PC-3 (cell line): ENCODE measurements around the gene ZFTA. TPM values are rescaled to one million over a fixed set of nuclear protein-coding genes. Genes with fewer than 3 reads are reported as not detected.

ENCODE experiments used
- ATAC-seq: fragments of 200-7000 bp; cut with Tn5 transposase; 2 replicates; pipeline ENCODE4 v1.9.1; 2020; ENCODE audit warnings: mild to moderate bottlenecking, moderate library complexity
- BruUV-seq: library from RNA; stranded (reverse); fragments of 400-500 nt; replicated peaks from 2 replicates; lab custom pipeline; 2021; lab: Mats Ljungman, UMichigan
- CTCF ChIA-PET: fragments of 300-600 bp; sonication (Branson Sonifier 250); formaldehyde crosslinking; loops from one replicate; lab custom pipeline; 2022; ENCODE audit warnings: antibody characterized with exemption; lab: Charles Lee
- POLR2A ChIA-PET: fragments of 300-600 bp; sonication (Branson Sonifier 250); formaldehyde crosslinking; loops from one replicate; lab custom pipeline; 2022; ENCODE audit warnings: antibody characterized with exemption; ENCODE audit not compliant: unreplicated experiment; lab: Charles Lee
- DNase-seq: peaks from one replicate; pipeline ENCODE4 v3.0.0-alpha.2; 2015
- H2AFZ ChIP-seq: fragments of 300-600 bp; sonication (generic); 2 replicates; pipeline ENCODE4 v1.6.0; 2016; ENCODE audit warnings: antibody characterized with exemption, low read length
- H3F3A ChIP-seq: fragments of 300-600 bp; sonication (generic); one replicate; pipeline ENCODE4 v1.6.0; 2017; ENCODE audit warnings: antibody characterized with exemption, low read length, control low read depth, mild to moderate bottlenecking; ENCODE audit not compliant: unreplicated experiment
- H3K27ac ChIP-seq: fragments of 300-600 bp; sonication (generic); 2 replicates; pipeline ENCODE4 v1.5.1; 2016; ENCODE audit warnings: mild to moderate bottlenecking, low read length
- H3K27me3 ChIP-seq: fragments of 300-600 bp; sonication (generic); 2 replicates; pipeline ENCODE4 v1.6.1; 2016; ENCODE audit warnings: low read length, mixed read lengths
- H3K36me3 ChIP-seq: fragments of 300-600 bp; sonication (generic); 2 replicates; pipeline ENCODE4 v1.6.1; 2016; ENCODE audit warnings: low read depth, mixed run types, low read length, mixed read lengths
- H3K4me1 ChIP-seq: fragments of 300-600 bp; sonication (generic); 2 replicates; pipeline ENCODE4 v1.5.1; 2016; ENCODE audit warnings: low read length; ENCODE audit not compliant: insufficient read depth
- H3K4me2 ChIP-seq: fragments of 300-600 bp; sonication (generic); 2 replicates; pipeline ENCODE4 v1.6.0; 2016; ENCODE audit warnings: low read length
- H3K4me3 ChIP-seq: fragments of 300-600 bp; sonication (generic); 2 replicates; pipeline ENCODE4 v1.5.1; 2016; ENCODE audit warnings: mild to moderate bottlenecking, low read length, mixed read lengths
- H3K79me2 ChIP-seq: fragments of 300-600 bp; sonication (generic); 2 replicates; pipeline ENCODE4 v1.6.1; 2017; ENCODE audit warnings: low read length, mixed read lengths
- H3K9ac ChIP-seq: fragments of 300-600 bp; sonication (generic); 2 replicates; pipeline ENCODE4 v1.6.0; 2016; ENCODE audit warnings: mild to moderate bottlenecking, low read length
- H3K9me2 ChIP-seq: fragments of 300-600 bp; sonication (generic); replicated peaks from 2 replicates; pipeline ENCODE4 v1.6.1; 2016; ENCODE audit warnings: mixed run types, low read length, mixed read lengths
- H3K9me3 ChIP-seq: fragments of 300-600 bp; sonication (generic); 2 replicates; pipeline ENCODE4 v1.6.1; 2016; ENCODE audit warnings: low read length, mixed read lengths
- H4K20me1 ChIP-seq: fragments of 300-600 bp; sonication (generic); 2 replicates; pipeline ENCODE4 v1.6.1; 2016; ENCODE audit warnings: low read length, mixed read lengths
- EZH2 ChIP-seq: fragments of 300-600 bp; sonication (generic); IDR thresholded peaks from one replicate; pipeline ENCODE4 v1.6.1; 2017; ENCODE audit warnings: antibody characterized with exemption, mild to moderate bottlenecking, low read length; ENCODE audit not compliant: unreplicated experiment
- EZH2phosphoT487 ChIP-seq: fragments of 300-600 bp; sonication (generic); IDR thresholded peaks from 2 replicates; pipeline ENCODE4 v1.6.1; 2018; ENCODE audit warnings: mild to moderate bottlenecking, antibody characterized with exemption, low read length, borderline replicate concordance
- intact Hi-C: fragments of 100-400 bp; cut with micrococcal nuclease; formaldehyde crosslinking; loops from 2 replicates; pipeline ENCODE4 v1.9.0; 2023
- total RNA-seq: library from RNA; depleted of rRNA; stranded (reverse); fragments of >200 nt; gene quantifications from 2 replicates; pipeline ENCODE4 v1.2.3, GENCODE V29; 2014
- TF ChIP-seq, protein P1 (sequence below): fragments of 300-600 bp; sonication (generic); conservative IDR thresholded peaks from 2 replicates; pipeline ENCODE4 v1.5.1; 2017; ENCODE audit warnings: antibody characterized with exemption, low read depth, mild to moderate bottlenecking, low read length

Gene ZFTA
- total RNA-seq, 1 experiment from 2014 or later, result 15.1 TPM

DNA sequence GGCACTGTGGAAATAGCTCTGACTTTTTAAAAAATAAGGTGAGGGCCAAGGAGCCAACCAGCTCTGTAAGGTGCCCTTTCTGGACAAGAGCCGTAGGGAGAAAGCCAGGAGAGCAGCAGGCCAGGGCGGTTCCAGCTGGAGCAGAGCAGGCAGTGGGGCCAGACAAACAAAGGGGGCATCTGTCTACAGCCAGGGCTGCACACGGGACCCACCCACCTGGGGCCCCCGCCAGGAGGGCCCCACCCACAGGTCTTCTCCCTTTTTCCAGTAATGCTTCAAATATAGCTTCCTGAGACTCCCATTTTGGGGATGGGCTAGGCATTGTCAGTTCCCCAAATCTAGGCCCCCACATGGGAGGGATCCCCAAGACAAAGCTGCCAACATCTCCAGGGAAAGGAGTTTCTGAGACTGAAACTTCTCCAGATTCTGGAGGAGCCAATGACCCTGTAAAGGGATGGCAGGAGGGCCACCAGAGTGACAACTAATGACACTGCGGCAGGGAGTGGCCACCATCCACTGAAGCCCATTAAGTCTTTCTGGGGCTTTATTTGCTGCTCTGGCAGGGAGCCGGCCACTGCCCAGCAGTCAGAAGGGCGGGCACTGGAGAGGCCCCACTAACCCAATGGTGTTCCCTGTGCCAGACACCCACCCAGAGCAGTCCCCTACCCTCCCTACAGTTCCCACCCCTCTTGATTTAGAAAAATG lies 1.9 kb downstream of the ZFTA start:
- TF ChIP-seq EZH2phosphoT487 (no peak), EZH2 (no peak)
- TF ChIP-seq, protein P1, sequence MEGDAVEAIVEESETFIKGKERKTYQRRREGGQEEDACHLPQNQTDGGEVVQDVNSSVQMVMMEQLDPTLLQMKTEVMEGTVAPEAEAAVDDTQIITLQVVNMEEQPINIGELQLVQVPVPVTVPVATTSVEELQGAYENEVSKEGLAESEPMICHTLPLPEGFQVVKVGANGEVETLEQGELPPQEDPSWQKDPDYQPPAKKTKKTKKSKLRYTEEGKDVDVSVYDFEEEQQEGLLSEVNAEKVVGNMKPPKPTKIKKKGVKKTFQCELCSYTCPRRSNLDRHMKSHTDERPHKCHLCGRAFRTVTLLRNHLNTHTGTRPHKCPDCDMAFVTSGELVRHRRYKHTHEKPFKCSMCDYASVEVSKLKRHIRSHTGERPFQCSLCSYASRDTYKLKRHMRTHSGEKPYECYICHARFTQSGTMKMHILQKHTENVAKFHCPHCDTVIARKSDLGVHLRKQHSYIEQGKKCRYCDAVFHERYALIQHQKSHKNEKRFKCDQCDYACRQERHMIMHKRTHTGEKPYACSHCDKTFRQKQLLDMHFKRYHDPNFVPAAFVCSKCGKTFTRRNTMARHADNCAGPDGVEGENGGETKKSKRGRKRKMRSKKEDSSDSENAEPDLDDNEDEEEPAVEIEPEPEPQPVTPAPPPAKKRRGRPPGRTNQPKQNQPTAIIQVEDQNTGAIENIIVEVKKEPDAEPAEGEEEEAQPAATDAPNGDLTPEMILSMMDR, result no peak
- no TSS peak for BruUV-seq
- no peaks in the 10 kb centered on the region for H3K9me3 ChIP-seq
- H4K20me1 ChIP-seq, result peaks cover 13% of the 10 kb centered on the region
- H3K9ac ChIP-seq, result no peak overlapping the region
- H3K4me2 ChIP-seq, result peak overlapping the region; percentile 100
- H3K4me1 ChIP-seq, result peaks cover 9% of the 10 kb centered on the region; the same call in 1 of the 2 replicates
- no peak overlapping the region for H3K27ac ChIP-seq
- H3K36me3 ChIP-seq, result no peaks in the 10 kb centered on the region
- peaks cover 7% of the 10 kb centered on the region for H3F3A ChIP-seq
- ATAC-seq, result no peak
- no peaks in the 10 kb centered on the region for H3K9me2 ChIP-seq
- H2AFZ ChIP-seq, result no peak overlapping the region; the same call in 1 of the 2 replicates
- H3K4me3 ChIP-seq, result peak overlapping the region; percentile 100
- H3K27me3 ChIP-seq, result no peaks in the 10 kb centered on the region
- ChIA-PET POLR2A (interaction anchor here (0.7 kb wide), 1 partner anchor 84 kb away, joined by 9 read pairs; no protein-coding TSS in a partner anchor), CTCF (interaction anchor here (0.6 kb wide), 1 partner anchor 111 kb away, joined by 7 read pairs; no protein-coding TSS in a partner anchor)
- H3K79me2 ChIP-seq, result peaks cover 21% of the 10 kb centered on the region
- DNase-seq, result no peak
- intact Hi-C loops, result loop anchor here (2.0 to 10.0 kb wide), 3 partner anchors 72 to 378 kb away; partner anchors contain the start of gene MARK2

DNA sequence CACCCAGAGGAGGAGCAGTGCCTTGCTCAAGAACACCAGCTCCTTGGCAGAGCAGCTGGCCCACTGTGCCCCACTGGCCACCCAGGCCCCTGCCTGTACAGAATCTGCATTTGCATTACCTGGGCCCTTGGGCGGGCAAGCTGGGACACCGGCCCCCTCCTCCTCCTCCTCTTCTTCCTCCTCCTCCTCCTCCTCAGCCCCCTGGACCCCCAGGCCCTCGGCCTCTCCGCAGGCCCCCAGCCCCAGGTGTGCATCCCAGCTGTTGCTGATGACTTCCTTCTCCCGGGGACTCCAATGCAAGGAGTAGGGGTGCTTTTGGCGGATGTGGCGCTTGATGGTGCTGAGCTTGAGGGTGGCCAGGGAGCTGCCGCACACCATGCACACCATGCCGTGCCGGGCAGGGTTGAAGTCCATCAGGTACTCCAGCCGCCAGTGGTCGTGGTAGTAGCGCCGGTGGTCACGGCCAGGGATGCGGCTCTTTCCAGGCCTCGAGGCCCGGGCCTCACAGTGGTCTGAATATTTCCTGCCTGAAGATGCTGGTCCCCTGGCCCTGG lies 2.8 kb downstream of the ZFTA start:
- TF ChIP-seq EZH2phosphoT487 (no peak), EZH2 (no peak)
- TF ChIP-seq, protein P1, result no peak
- H3K4me2 ChIP-seq, result no peak overlapping the region
- H3K27me3 ChIP-seq, result no peaks in the 10 kb centered on the region
- H3K9ac ChIP-seq, result no peak overlapping the region
- no peak overlapping the region for H3K4me3 ChIP-seq
- peaks cover 7% of the 10 kb centered on the region for H3F3A ChIP-seq
- H3K9me2 ChIP-seq, result no peaks in the 10 kb centered on the region
- ChIA-PET CTCF (no interaction called here), POLR2A (no interaction called here)
- intact Hi-C loops, result loop anchor here (2.0 to 10.0 kb wide), 3 partner anchors 73 to 379 kb away; partner anchors contain the start of gene MARK2
- no TSS peak for BruUV-seq
- H3K4me1 ChIP-seq, result peaks cover 9% of the 10 kb centered on the region; the same call in 1 of the 2 replicates
- H3K9me3 ChIP-seq, result no peaks in the 10 kb centered on the region
- no peaks in the 10 kb centered on the region; the same call in 1 of the 2 replicates for H3K36me3 ChIP-seq
- H3K27ac ChIP-seq, result no peak overlapping the region
- H3K79me2 ChIP-seq, result peaks cover 21% of the 10 kb centered on the region
- peaks cover 13% of the 10 kb centered on the region for H4K20me1 ChIP-seq
- DNase-seq, result no peak
- no peak overlapping the region for H2AFZ ChIP-seq
- no peak for ATAC-seq
